SU-DHL-6 (cell line): ENCODE measurements around the gene UBC.

ENCODE experiments used
- EZH2phosphoT487 ChIP-seq: fragments of 200-600 bp; sonication (generic), shearing (Covaris generic); conservative IDR thresholded peaks from 2 replicates; pipeline ENCODE4 v1.6.1; 2018; ENCODE audit warnings: mild to moderate bottlenecking, antibody characterized with exemption, low read length, moderate library complexity, mixed read lengths
- TF ChIP-seq, protein P1 (sequence below): fragments of 200-600 bp; sonication (generic); IDR thresholded peaks from one replicate; pipeline ENCODE4 v1.5.1; 2017; ENCODE audit warnings: antibody characterized with exemption, mild to moderate bottlenecking, low read length, moderate library complexity; ENCODE audit not compliant: insufficient read depth, poor library complexity, severe bottlenecking

DNA sequence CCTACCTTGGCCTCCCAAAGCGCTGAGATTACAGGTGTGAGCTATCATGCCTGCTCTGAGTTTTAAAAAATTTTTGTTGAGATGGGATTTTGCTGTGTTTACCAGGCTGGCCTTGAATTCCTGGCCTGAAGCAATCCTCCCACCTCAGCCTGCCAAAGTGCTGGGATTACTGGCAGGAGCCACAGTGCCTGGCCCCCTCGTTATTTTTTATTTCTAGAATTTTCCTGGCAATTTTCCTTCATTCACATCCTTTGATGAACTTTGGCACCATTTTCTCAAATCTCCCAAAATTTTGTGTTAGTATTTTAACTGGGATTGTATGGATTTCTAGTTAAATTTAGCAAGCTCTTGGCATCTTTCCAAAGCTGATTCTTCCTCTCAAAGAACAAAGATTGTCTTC lies 26.2 kb downstream of the UBC start:
- TF ChIP-seq, protein P1, sequence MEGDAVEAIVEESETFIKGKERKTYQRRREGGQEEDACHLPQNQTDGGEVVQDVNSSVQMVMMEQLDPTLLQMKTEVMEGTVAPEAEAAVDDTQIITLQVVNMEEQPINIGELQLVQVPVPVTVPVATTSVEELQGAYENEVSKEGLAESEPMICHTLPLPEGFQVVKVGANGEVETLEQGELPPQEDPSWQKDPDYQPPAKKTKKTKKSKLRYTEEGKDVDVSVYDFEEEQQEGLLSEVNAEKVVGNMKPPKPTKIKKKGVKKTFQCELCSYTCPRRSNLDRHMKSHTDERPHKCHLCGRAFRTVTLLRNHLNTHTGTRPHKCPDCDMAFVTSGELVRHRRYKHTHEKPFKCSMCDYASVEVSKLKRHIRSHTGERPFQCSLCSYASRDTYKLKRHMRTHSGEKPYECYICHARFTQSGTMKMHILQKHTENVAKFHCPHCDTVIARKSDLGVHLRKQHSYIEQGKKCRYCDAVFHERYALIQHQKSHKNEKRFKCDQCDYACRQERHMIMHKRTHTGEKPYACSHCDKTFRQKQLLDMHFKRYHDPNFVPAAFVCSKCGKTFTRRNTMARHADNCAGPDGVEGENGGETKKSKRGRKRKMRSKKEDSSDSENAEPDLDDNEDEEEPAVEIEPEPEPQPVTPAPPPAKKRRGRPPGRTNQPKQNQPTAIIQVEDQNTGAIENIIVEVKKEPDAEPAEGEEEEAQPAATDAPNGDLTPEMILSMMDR, result no peak
- TF ChIP-seq EZH2phosphoT487, result no peak
